Measurements from ENCODE around the gene STMN1. TPM values are rescaled to one million over a fixed set of nuclear protein-coding genes. Genes with fewer than 3 reads are reported as not detected.

STMN1 gene
- total and polyA plus RNA-seq, 9 of the 15 experiments (the other 6 are each of a cell fraction or from before 2014, with no cell fraction given) = 269 to 2,153 (median 595) TPM

DNA sequence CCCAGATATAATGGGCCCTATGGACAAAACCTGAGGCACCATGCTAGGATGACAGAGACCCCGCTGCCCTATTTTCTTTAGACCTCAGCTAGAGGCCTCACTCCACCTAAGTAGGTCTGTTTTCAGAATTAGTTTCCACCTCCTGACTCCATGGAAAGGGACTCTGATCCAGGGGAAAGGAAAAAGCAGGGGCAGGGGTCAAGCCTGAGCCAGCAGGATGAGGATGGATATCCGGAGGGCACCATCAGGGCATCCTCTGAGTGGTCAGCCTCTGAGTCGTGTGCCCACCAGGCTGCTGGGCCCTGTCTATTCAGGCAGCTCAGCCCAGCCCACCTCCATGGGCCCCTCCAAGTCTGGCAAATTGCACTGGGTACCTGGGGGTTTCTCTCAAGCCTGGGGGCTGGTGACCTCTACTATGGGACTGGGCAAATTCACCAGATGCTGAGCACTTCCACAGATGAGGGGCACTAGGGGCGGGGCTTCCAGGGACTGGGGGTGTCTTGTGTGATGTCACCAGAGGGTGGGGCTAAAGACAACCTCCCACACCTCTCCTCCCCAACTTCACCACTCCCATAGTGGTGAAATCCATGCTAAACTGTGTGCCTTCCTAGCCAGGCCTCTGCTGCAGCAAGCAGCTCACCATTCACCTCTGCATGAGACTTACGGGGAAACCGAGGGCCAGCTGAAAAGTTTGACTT lies 36.2 kb downstream of the STMN1 start (continued):
- TF ChIP-seq TBP (optimal IDR thresholded peaks at IDR 0.05; ENCODE audit: low read depth, low read length) (no peak), ZNF785 (CRISPR knock-in tag; IDR thresholded peaks at IDR 0.05) (no peak), SRSF1 (IDR thresholded peaks at IDR 0.05; ENCODE audit: low read depth, low read length) (no peak), KLF13 (tag; IDR thresholded peaks at IDR 0.05; ENCODE audit: borderline replicate concordance, low read depth) (no peak), CEBPZ (IDR thresholded peaks at IDR 0.05; ENCODE audit: borderline replicate concordance, low read depth, low read length) (no peak)
